ENCODE measurements around the gene TMEM258. TPM values are rescaled to one million over a fixed set of nuclear protein-coding genes. Genes with fewer than 3 reads are reported as not detected.

The TMEM258 gene
- 100 to 1,000 TPM; 135 to 156 TPM for total RNA-seq

- peaks cover 92% of the 10 kb centered on the region for H3K36me3 Mint-ChIP-seq (ENCODE audit: low read depth)
- H3K27ac Mint-ChIP-seq, result peak within 1 kb of the TSS; percentile 98
- no peaks in the 10 kb centered on the region for H3K9me3 Mint-ChIP-seq
- H3K27me3 Mint-ChIP-seq, result no peaks in the 10 kb centered on the region
- H3K4me1 Mint-ChIP-seq, result peaks cover 21% of the 10 kb centered on the region
- peak within 1 kb of the TSS; percentile 88 for H3K4me3 Mint-ChIP-seq
- peak; percentile 91 for ATAC-seq (replicated peaks)
These were observed at the start of gene TMEM258, which contains the start of gene FEN1 for GRCh38 chr11:61792310-61793082. Gene TMEM258, minus strand, starts transcription at chr11:61792599. Its CDS starts 41 bp downstream, at chr11:61792558. Gene FEN1, plus strand, starts transcription at chr11:61792911. Its CDS starts 2,451 bp downstream, at chr11:61795362.

- Mint-ChIP-seq H3K4me1 (no peaks in the 10 kb centered on the region), H3K27me3 (no peaks in the 10 kb centered on the region), H3K27ac (no peak overlapping the region), H3K36me3 (ENCODE audit: low read depth) (peaks cover 58% of the 10 kb centered on the region), H3K9me3 (no peaks in the 10 kb centered on the region), H3K4me3 (no peak overlapping the region)
- ATAC-seq (replicated peaks), result no peak
These were observed 49.5 kb upstream of the TMEM258 start for GRCh38 chr11:61841636-61842527.

- Mint-ChIP-seq H3K27me3 (no peaks in the 10 kb centered on the region), H3K27ac (no peak overlapping the region), H3K9me3 (no peaks in the 10 kb centered on the region), H3K36me3 (ENCODE audit: low read depth) (peaks cover 45% of the 10 kb centered on the region), H3K4me1 (no peaks in the 10 kb centered on the region), H3K4me3 (no peak overlapping the region)
- no peak for ATAC-seq (replicated peaks)
These were observed 48.0 kb upstream of the TMEM258 start for GRCh38 chr11:61840371-61840770.

GRCh38 chr11:61839742-61840141, 47.3 kb upstream of the TMEM258 start:
- Mint-ChIP-seq H3K36me3 (ENCODE audit: low read depth) (peaks cover 40% of the 10 kb centered on the region), H3K4me3 (no peak overlapping the region), H3K9me3 (no peaks in the 10 kb centered on the region), H3K27ac (no peak overlapping the region), H3K4me1 (no peaks in the 10 kb centered on the region), H3K27me3 (no peaks in the 10 kb centered on the region)
- no peak for ATAC-seq (replicated peaks)

GRCh38 chr11:61838921-61839320, 46.5 kb upstream of the TMEM258 start:
- ATAC-seq (replicated peaks), result no peak
- Mint-ChIP-seq H3K9me3 (no peaks in the 10 kb centered on the region), H3K4me3 (no peak overlapping the region), H3K27ac (no peak overlapping the region), H3K27me3 (no peaks in the 10 kb centered on the region), H3K36me3 (ENCODE audit: low read depth) (peaks cover 40% of the 10 kb centered on the region), H3K4me1 (peaks cover 3% of the 10 kb centered on the region)

GRCh38 chr11:61838501-61838900, 46.1 kb upstream of the TMEM258 start:
- Mint-ChIP-seq H3K27ac (no peak overlapping the region), H3K4me1 (peaks cover 7% of the 10 kb centered on the region), H3K9me3 (no peaks in the 10 kb centered on the region), H3K27me3 (no peaks in the 10 kb centered on the region), H3K4me3 (no peak overlapping the region), H3K36me3 (ENCODE audit: low read depth) (peaks cover 40% of the 10 kb centered on the region)
- ATAC-seq (replicated peaks), result no peak

GRCh38 chr11:61837411-61838005, 45.1 kb upstream of the TMEM258 start:
- peaks cover 39% of the 10 kb centered on the region for H3K36me3 Mint-ChIP-seq (ENCODE audit: low read depth)
- no peak overlapping the region for H3K4me3 Mint-ChIP-seq
- ATAC-seq (replicated peaks), result no peak
- no peaks in the 10 kb centered on the region for H3K9me3 Mint-ChIP-seq
- H3K27me3 Mint-ChIP-seq, result no peaks in the 10 kb centered on the region
- no peak overlapping the region for H3K27ac Mint-ChIP-seq
- peaks cover 11% of the 10 kb centered on the region for H3K4me1 Mint-ChIP-seq

- Mint-ChIP-seq H3K27me3 (no peaks in the 10 kb centered on the region), H3K9me3 (no peaks in the 10 kb centered on the region), H3K4me1 (peaks cover 11% of the 10 kb centered on the region), H3K27ac (no peak overlapping the region), H3K4me3 (no peak overlapping the region), H3K36me3 (ENCODE audit: low read depth) (peaks cover 26% of the 10 kb centered on the region)
- ATAC-seq (replicated peaks), result no peak
These were observed 43.8 kb upstream of the TMEM258 start for GRCh38 chr11:61836193-61836592.

- Mint-ChIP-seq H3K4me1 (peaks cover 19% of the 10 kb centered on the region), H3K9me3 (no peaks in the 10 kb centered on the region), H3K27ac (peak overlapping the region; percentile 93), H3K4me3 (peak overlapping the region; percentile 81), H3K27me3 (no peaks in the 10 kb centered on the region), H3K36me3 (ENCODE audit: low read depth) (peaks cover 8% of the 10 kb centered on the region)
- peak; percentile 87 for ATAC-seq (replicated peaks)
These were observed 42.1 kb upstream of the TMEM258 start for GRCh38 chr11:61834278-61835048.

- ATAC-seq (replicated peaks), result no peak
- H3K4me3 Mint-ChIP-seq, result peak overlapping the region; percentile 81
- no peaks in the 10 kb centered on the region for H3K27me3 Mint-ChIP-seq
- peaks cover 19% of the 10 kb centered on the region for H3K4me1 Mint-ChIP-seq
- no peaks in the 10 kb centered on the region for H3K9me3 Mint-ChIP-seq
- H3K36me3 Mint-ChIP-seq (ENCODE audit: low read depth), result peaks cover 3% of the 10 kb centered on the region
- H3K27ac Mint-ChIP-seq, result peak overlapping the region; percentile 93
These were observed 41.5 kb upstream of the TMEM258 start for GRCh38 chr11:61833926-61834277.

GRCh38 chr11:61833471-61833870, 41.1 kb upstream of the TMEM258 start:
- Mint-ChIP-seq H3K27ac (peak overlapping the region; percentile 93), H3K4me1 (peaks cover 19% of the 10 kb centered on the region), H3K36me3 (ENCODE audit: low read depth) (no peaks in the 10 kb centered on the region), H3K27me3 (no peaks in the 10 kb centered on the region), H3K4me3 (peak overlapping the region; percentile 81), H3K9me3 (no peaks in the 10 kb centered on the region)
- ATAC-seq (replicated peaks), result peak; percentile 56

- peak overlapping the region; percentile 81 for H3K4me3 Mint-ChIP-seq
- no peaks in the 10 kb centered on the region for H3K36me3 Mint-ChIP-seq (ENCODE audit: low read depth)
- no peaks in the 10 kb centered on the region for H3K27me3 Mint-ChIP-seq
- no peak for ATAC-seq (replicated peaks)
- H3K27ac Mint-ChIP-seq, result peak overlapping the region; percentile 93
- no peaks in the 10 kb centered on the region for H3K9me3 Mint-ChIP-seq
- H3K4me1 Mint-ChIP-seq, result peaks cover 19% of the 10 kb centered on the region
These were observed 40.4 kb upstream of the TMEM258 start for GRCh38 chr11:61832754-61833153.

GRCh38 chr11:61832207-61832606, 39.8 kb upstream of the TMEM258 start:
- Mint-ChIP-seq H3K27me3 (no peaks in the 10 kb centered on the region), H3K27ac (no peak overlapping the region), H3K36me3 (ENCODE audit: low read depth) (no peaks in the 10 kb centered on the region), H3K9me3 (no peaks in the 10 kb centered on the region), H3K4me3 (peak overlapping the region; percentile 11), H3K4me1 (peaks cover 19% of the 10 kb centered on the region)
- ATAC-seq (replicated peaks), result no peak
